Ectodermal cell (in vitro differentiated cells): ENCODE data around the gene CEBPB.

Source experiments
- H3K27ac ChIP-seq: 2 replicates; pipeline ENCODE4 v1.7.0; 2013; ENCODE audit warnings: mild to moderate bottlenecking, low read depth, low read length; ENCODE audit not compliant: insufficient read depth, poor library complexity, severe bottlenecking
- H3K27me3 ChIP-seq: 2 replicates; pipeline ENCODE4 v1.7.0; 2013; ENCODE audit warnings: mild to moderate bottlenecking, low read length; ENCODE audit not compliant: insufficient read depth, control insufficient read depth, poor library complexity, severe bottlenecking
- H3K36me3 ChIP-seq: one replicate; pipeline ENCODE4 v1.7.0; 2013; ENCODE audit warnings: low read length; ENCODE audit not compliant: control insufficient read depth, insufficient read depth
- H3K4me1 ChIP-seq: one replicate; pipeline ENCODE4 v1.7.0; 2013; ENCODE audit warnings: low read length; ENCODE audit not compliant: control insufficient read depth, insufficient read depth
- H3K4me3 ChIP-seq: 2 replicates; pipeline ENCODE4 v1.7.0; 2013; ENCODE audit warnings: low read depth, low read length, control low read depth; ENCODE audit not compliant: insufficient read depth
- H3K9me3 ChIP-seq: 2 replicates; pipeline ENCODE4 v1.7.0; 2013; ENCODE audit warnings: mild to moderate bottlenecking, low read length, moderate library complexity; ENCODE audit not compliant: control insufficient read depth
- WGBS, 2 experiments: methylation state at CpG; one replicate each; pipeline ENCODE4 v1.1.7; 2013; ENCODE audit warnings: missing lambda C conversion rate in 2 of 2; 5-methylcytosine and 5-hydroxymethylcytosine counted together

The CEBPB gene

DNA sequence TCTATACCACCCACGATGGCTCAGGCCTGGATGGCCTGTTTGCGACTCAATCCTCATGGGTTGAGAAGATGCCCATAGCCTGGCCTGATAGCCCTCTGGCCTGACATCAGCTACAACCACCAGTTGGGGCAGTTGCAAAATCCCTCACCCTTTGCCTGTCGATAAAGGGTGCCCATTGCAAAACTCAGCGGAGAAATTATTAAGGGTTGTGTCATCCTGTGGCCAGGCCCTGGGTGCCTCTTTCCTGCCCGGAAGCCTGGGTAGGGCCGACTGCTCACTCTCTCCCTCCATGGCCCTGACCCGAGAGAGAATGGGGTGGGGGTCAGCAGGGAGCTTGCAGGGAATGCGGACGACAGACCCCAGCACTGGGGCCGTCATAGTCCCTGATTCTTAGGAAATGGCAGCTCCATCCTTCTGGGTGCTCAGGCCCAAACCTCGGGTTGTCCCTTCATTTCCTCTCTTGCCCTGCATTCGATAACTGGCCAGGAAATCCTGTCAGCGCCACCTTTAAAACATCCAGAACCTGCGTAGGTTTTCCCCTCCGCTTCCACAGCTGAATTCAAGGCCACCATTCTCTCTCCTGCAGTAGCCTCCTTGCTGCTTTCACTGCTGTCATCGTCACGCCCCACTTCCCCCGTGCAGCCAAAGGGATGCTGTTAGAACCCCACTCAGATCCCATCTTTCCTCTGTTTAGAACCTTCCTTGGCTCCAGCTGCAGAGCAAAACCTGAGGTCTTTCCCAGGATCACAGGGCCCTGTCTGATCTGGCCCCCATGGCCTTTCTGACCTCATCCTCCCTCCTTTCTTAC lies 31.1 kb downstream of the CEBPB start:
- Histone ChIP-seq H3K4me1 (no peaks in the 10 kb centered on the region), H3K27me3 (no peaks in the 10 kb centered on the region), H3K9me3 (no peaks in the 10 kb centered on the region), H3K4me3 (no peak overlapping the region), H3K36me3 (no peaks in the 10 kb centered on the region), H3K27ac (no peak overlapping the region)
- 90 to 91% methylated on average over 18 of the region's 18 CpGs for WGBS, 2 experiments

DNA sequence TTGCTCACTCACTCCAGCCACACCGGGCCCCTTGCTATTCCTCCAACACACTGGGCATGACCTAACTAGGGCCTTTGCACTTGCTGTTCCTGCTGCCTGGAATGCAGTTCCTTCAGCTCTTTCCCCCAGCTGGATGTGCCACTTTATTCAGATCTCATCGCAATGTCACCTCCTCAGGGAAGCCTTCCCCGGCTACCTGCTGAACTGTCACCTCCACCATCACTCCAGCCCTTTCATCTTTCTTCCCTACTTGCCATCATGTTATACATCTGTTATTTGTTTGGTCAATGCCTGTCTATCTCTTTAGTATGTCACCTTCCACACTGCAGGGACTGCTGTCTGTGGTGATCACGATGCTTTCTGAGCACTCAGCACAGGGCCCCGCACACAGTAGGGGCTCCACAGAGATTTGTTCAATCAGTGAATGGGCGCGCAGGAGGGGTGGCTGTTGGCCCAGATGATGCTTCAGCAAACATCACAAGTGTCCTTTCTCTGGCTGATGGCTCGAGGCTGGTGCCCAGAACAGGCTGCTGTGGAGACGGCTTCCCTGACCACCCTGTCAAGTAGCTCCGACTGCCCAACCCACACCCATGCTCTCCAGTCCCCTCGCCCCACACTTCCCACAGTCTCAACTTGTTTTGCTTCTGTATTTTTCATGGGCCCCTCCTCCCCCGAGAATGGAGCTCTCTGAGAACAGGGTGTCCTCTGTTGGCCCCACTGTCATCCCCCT lies 31.8 kb downstream of the CEBPB start:
- Histone ChIP-seq H3K4me1 (no peaks in the 10 kb centered on the region), H3K4me3 (no peak overlapping the region), H3K36me3 (no peaks in the 10 kb centered on the region), H3K27me3 (no peaks in the 10 kb centered on the region), H3K27ac (no peak overlapping the region), H3K9me3 (no peaks in the 10 kb centered on the region)
- 92% methylated on average over 12 of the region's 12 CpGs for WGBS, 2 experiments

DNA sequence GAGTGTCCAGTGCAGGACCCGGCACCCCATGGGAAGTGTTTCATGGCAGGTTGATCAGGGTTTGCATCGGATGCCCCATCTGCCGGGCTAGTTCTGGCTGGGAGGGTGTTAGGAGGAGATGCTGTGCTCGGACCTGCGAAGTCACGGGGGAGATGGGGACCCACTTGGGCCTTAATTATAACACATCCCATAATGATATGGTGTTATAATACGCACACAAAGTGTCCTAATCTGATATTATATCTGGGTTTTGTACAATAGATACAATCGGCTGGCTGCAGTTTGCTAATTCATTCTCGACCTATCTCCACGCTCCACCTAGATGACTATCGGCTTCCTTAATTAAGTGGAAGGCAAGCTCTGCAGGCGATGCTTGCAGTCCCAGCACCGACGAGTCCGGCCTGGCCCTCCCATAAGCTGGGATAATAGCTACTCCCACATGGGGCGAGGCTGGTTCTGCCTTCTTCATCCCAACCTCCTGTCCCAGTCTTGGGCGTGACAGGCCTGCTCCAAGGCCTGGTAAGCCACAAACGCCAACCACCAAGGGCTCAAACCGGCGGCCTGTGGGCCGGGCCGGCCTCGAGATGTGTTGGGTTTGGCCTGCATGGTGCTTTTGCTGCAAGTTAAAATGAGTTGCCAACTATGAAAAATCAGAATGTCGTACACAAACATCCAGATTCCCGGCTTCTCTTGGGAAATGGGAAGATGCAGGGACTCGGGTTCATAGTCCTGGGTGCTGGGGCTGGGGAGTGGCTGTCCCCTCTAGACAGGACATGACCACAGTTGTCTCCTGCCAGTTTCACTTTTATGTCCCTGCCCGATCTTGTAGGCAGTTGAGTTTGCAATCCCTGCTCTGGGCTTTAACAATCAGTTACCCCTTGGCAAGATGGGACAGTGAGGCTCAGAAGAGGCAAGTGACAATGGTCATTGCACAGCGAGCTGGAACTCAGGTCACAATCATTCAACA lies 32.7 kb downstream of the CEBPB start:
- 92 to 95% methylated on average over 25 to 28 of the region's 28 CpGs for WGBS, 2 experiments
- Histone ChIP-seq H3K9me3 (no peaks in the 10 kb centered on the region), H3K4me3 (no peak overlapping the region), H3K27me3 (no peaks in the 10 kb centered on the region), H3K36me3 (no peaks in the 10 kb centered on the region), H3K4me1 (no peaks in the 10 kb centered on the region), H3K27ac (no peak overlapping the region)

DNA sequence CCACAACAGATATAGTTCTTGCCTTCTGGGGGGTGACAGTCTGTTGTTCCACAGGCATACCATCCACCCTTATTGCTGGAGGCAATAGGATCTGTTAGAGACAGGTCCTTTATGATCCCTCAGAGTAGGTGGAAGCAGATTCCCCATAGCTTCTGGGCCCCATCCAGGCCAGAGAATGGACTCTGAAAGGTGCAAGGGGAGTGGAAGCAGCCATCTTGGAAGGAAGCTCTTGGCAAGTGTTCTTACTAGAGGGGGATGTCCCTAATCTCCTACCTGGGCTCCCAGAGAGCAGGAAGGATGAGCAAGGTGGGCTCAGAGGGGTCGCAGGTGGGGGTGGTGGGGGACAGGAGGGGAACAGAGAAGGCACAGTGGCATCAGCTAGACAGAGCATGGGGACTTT lies 33.4 kb downstream of the CEBPB start:
- 90 to 96% methylated on average over 1 of the region's 1 CpG for WGBS, 2 experiments
- H3K27me3 ChIP-seq: no peaks in the 10 kb centered on the region
- H3K36me3 ChIP-seq: no peaks in the 10 kb centered on the region
- no peak overlapping the region for H3K4me3 ChIP-seq
- H3K27ac ChIP-seq: no peak overlapping the region
- H3K9me3 ChIP-seq: no peaks in the 10 kb centered on the region
- no peaks in the 10 kb centered on the region for H3K4me1 ChIP-seq

DNA sequence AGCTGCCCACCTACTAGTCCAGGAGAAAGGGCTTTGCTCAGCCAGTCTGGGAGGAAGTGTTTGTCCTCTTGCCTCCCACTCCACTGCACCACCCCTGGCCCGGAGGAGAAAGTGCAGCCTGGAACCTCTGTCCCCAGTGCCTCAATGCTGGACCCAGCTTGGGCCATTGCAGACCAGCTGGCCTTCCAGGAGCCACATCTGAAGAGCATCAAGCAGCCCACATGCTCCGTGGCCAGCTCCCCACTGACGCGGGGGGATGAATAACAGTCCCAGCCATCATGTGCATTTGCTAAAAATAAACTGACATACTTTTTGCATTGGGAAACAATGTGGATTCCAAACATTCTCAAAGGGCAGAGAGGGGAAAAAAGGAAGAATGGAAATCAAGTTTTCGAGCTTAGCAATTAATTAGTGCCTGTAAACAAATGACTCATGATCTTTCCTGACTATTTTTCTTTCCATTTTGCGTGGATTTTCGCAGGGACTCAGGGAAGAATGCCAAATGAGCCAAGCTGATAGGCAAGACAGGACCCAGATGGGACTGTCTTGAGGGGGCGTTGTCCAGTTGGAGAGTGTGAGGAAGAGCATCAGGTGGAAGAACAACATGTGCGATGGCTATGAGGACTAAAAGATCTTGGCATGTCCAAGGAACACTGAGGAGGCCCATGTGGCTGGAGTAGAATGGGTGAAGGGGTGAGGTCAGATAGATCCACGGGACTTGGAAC lies 34.1 kb downstream of the CEBPB start:
- Histone ChIP-seq H3K27me3 (no peaks in the 10 kb centered on the region), H3K36me3 (no peaks in the 10 kb centered on the region), H3K9me3 (no peaks in the 10 kb centered on the region), H3K4me1 (no peaks in the 10 kb centered on the region), H3K4me3 (no peak overlapping the region), H3K27ac (no peak overlapping the region)
- 92% methylated on average over 10 of the region's 10 CpGs for WGBS, 2 experiments

DNA sequence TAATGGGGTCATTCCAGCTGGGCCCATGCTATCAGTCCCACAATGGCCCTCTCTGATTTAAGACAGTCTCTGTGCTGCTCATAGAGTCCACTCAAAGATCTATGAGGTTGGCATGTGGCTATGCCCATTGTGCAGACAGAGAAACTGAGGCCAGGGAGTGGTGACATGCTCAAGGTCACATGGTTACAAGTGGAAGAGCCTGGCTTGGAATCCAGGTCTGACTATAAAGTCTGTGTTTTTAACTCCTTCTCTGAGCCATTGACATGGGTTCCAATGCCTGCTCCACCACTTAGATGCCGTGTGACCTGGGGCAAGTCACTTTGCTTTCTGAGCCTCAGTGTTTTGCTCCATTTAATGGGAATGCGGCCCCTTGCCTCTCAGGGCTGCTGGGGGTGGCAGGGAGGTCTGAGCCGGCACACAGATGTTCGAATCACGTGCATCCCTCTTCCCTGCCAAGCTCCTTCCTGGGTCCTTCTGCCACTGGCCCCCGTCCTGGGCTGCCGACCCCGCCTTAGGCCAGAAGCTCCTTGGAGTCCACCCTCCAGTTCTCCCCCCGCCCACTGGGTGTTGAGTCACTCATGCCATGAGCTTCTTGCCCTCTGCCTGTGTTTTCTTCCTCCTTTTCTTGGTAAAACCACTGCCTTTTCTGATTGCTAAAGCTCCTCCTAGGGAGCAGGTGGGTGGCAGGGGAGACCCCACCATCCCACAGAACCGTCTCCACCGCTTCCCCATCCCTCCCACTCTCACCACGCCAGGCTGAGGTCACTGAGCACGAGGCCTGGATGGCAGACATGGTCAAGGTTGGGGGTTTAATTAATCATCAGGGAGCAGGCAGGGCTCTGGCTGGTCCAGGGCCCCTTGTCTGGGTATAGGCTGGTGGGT lies 35.7 kb downstream of the CEBPB start:
- Histone ChIP-seq H3K27ac (no peak overlapping the region), H3K4me1 (no peaks in the 10 kb centered on the region), H3K9me3 (no peaks in the 10 kb centered on the region), H3K4me3 (no peak overlapping the region), H3K36me3 (no peaks in the 10 kb centered on the region), H3K27me3 (no peaks in the 10 kb centered on the region)
- WGBS, 2 experiments: 85 to 90% methylated on average over 13 of the region's 13 CpGs

DNA sequence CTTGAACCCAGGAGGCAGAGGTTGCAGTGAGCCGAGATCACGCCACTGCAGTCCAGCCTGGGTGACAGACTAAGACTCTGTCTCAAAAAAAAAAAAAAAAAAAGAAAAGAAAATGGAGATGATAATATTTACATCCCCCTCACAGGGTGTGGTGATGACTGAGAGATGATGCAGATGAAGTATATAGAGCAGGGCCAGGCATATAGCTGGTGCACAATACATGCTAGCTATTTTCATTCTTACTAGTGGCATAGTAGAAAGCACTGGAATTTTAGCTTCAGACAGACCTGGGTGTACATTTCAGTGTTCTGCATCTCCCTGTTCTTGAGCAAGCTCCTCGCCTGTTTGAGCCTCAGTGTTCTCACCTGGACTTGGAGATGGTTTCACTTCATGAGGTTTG lies 36.9 kb downstream of the CEBPB start:
- no peak overlapping the region for H3K4me3 ChIP-seq
- no peaks in the 10 kb centered on the region for H3K36me3 ChIP-seq

DNA sequence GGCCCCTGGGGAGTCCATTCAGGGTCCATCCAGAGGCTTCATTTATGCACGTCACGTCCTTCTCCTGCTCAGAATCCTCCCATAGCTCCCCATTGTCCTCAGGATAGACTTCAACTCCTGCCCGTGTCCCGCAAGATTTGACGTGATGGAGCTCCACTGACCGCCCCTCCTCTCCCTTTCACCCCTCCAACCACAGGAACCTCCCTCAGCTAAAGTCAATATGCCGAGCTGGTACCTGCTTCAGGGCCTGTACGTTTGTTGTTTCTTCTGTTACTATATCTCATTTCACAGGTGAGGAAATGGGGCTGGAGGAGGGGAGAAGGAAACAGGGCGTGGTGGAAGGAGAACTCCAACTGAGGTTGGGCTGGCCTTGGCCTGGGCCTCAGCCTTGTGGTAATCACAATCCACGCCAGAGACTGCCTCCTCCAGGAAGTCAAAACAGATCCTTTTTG lies 38.6 kb downstream of the CEBPB start:
- WGBS, 2 experiments: 88 to 92% methylated on average over 10 of the region's 10 CpGs

More for the DNA sequence above, 36.9 kb downstream of the CEBPB start:
- Histone ChIP-seq H3K27ac (no peak overlapping the region), H3K27me3 (no peaks in the 10 kb centered on the region), H3K9me3 (no peaks in the 10 kb centered on the region), H3K4me1 (no peaks in the 10 kb centered on the region)
- 92 to 93% methylated on average over 3 of the region's 3 CpGs for WGBS, 2 experiments

DNA sequence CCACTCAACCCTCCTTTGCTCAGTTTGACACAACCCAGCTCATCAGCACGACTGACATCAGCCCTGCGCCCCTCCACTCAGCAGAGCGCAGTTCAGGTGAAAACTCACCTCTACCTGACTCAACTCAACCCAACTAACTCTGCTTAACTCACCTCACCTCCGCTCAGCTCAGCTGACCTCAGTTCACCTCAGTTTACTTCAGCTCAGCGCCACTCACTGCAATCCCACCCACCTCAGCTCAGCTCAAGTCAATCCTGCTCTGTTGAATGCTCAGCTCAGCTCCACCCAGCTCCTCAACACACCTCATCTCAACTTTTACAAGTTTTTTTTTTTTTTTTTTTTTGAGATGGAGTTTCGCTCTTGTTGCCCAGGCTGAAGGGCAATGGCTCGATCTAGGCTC lies 39.6 kb downstream of the CEBPB start:
- H3K9me3 ChIP-seq: no peaks in the 10 kb centered on the region
- H3K36me3 ChIP-seq: no peaks in the 10 kb centered on the region
- H3K4me3 ChIP-seq: no peak overlapping the region
- no peaks in the 10 kb centered on the region for H3K4me1 ChIP-seq
- no peak overlapping the region for H3K27ac ChIP-seq
- H3K27me3 ChIP-seq: no peaks in the 10 kb centered on the region
- 92 to 93% methylated on average over 7 of the region's 7 CpGs for WGBS, 2 experiments

More for the DNA sequence above, 38.6 kb downstream of the CEBPB start:
- no peak overlapping the region for H3K4me3 ChIP-seq
- H3K27ac ChIP-seq: no peak overlapping the region
- no peaks in the 10 kb centered on the region for H3K9me3 ChIP-seq
- no peaks in the 10 kb centered on the region for H3K36me3 ChIP-seq
- H3K27me3 ChIP-seq: no peaks in the 10 kb centered on the region
- no peaks in the 10 kb centered on the region for H3K4me1 ChIP-seq
